Measurements from ENCODE around the gene TP53RK. TPM values are rescaled to one million over a fixed set of nuclear protein-coding genes. Genes with fewer than 3 reads are reported as not detected.

TP53RK gene
- total and polyA plus RNA-seq, 2 donors = 11.8 to 21.5 TPM

- no peaks in the 10 kb centered on the region for H3K36me3 ChIP-seq (ENCODE audit: insufficient read depth)
- no peak within 1 kb of the TSS for H3K4me3 ChIP-seq (ENCODE audit: low read depth, low read length)
- no peak within 1 kb of the TSS for H3K27ac ChIP-seq (ENCODE audit: low read depth)
- H3K4me1 ChIP-seq (ENCODE audit: insufficient read depth) = no peaks in the 10 kb centered on the region
- DNase-seq (ENCODE audit: extremely low spot score) = no peak
- 17% methylated on average over 55 of the region's 55 CpGs for WGBS
Measured at GRCh38 chr20:46651091-46651962, 37.9 kb downstream of the TP53RK start, which contains the start of gene SLC13A3. Gene SLC13A3 (minus strand): TSS chr20:46651459. CDS start chr20:46651421, 38 bp downstream.

- no peak overlapping the region for H3K4me3 ChIP-seq (ENCODE audit: low read depth, low read length)
- no peak overlapping the region for H3K27ac ChIP-seq (ENCODE audit: low read depth)
- DNase-seq (ENCODE audit: extremely low spot score) = no peak
- H3K36me3 ChIP-seq (ENCODE audit: insufficient read depth) = no peaks in the 10 kb centered on the region
- H3K4me1 ChIP-seq (ENCODE audit: insufficient read depth) = no peaks in the 10 kb centered on the region
- 82% methylated on average over 10 of the region's 10 CpGs for WGBS
Measured at GRCh38 chr20:46650575-46651090, 38.6 kb downstream of the TP53RK start.

GRCh38 chr20:46649965-46650542 is 39.2 kb downstream of the TP53RK start:
- no peak overlapping the region for H3K4me3 ChIP-seq (ENCODE audit: low read depth, low read length)
- H3K36me3 ChIP-seq (ENCODE audit: insufficient read depth) = no peaks in the 10 kb centered on the region
- H3K4me1 ChIP-seq (ENCODE audit: insufficient read depth) = no peaks in the 10 kb centered on the region
- no peak for DNase-seq (ENCODE audit: extremely low spot score)
- H3K27ac ChIP-seq (ENCODE audit: low read depth) = no peak overlapping the region
- WGBS = 91% methylated on average over 9 of the region's 9 CpGs

GRCh38 chr20:46649650-46649949 is 39.6 kb downstream of the TP53RK start:
- WGBS = 68% methylated on average over 3 of the region's 3 CpGs
- no peak for DNase-seq (ENCODE audit: extremely low spot score)
- H3K4me1 ChIP-seq (ENCODE audit: insufficient read depth) = no peaks in the 10 kb centered on the region
- H3K36me3 ChIP-seq (ENCODE audit: insufficient read depth) = no peaks in the 10 kb centered on the region
- no peak overlapping the region for H3K27ac ChIP-seq (ENCODE audit: low read depth)
- no peak overlapping the region for H3K4me3 ChIP-seq (ENCODE audit: low read depth, low read length)

GRCh38 chr20:46648903-46649649 is 40.2 kb downstream of the TP53RK start:
- Histone ChIP-seq H3K4me1 (ENCODE audit: insufficient read depth) (no peaks in the 10 kb centered on the region), H3K27ac (ENCODE audit: low read depth) (no peak overlapping the region), H3K36me3 (ENCODE audit: insufficient read depth) (no peaks in the 10 kb centered on the region), H3K4me3 (ENCODE audit: low read depth, low read length) (no peak overlapping the region)
- no peak for DNase-seq (ENCODE audit: extremely low spot score)
- WGBS = 66% methylated on average over 8 of the region's 8 CpGs

GRCh38 chr20:46647469-46647868 is 41.8 kb downstream of the TP53RK start:
- DNase-seq (ENCODE audit: extremely low spot score) = no peak
- H3K4me1 ChIP-seq (ENCODE audit: insufficient read depth) = no peaks in the 10 kb centered on the region
- 50% methylated on average over 4 of the region's 4 CpGs for WGBS
- H3K4me3 ChIP-seq (ENCODE audit: low read depth, low read length) = no peak overlapping the region
- no peaks in the 10 kb centered on the region for H3K36me3 ChIP-seq (ENCODE audit: insufficient read depth)
- no peak overlapping the region for H3K27ac ChIP-seq (ENCODE audit: low read depth)

GRCh38 chr20:46646659-46647380 is 42.4 kb downstream of the TP53RK start:
- H3K36me3 ChIP-seq (ENCODE audit: insufficient read depth) = no peaks in the 10 kb centered on the region
- 85% methylated on average over 3 of the region's 3 CpGs for WGBS
- DNase-seq (ENCODE audit: extremely low spot score) = no peak
- no peaks in the 10 kb centered on the region for H3K4me1 ChIP-seq (ENCODE audit: insufficient read depth)
- no peak overlapping the region for H3K4me3 ChIP-seq (ENCODE audit: low read depth, low read length)
- H3K27ac ChIP-seq (ENCODE audit: low read depth) = no peak overlapping the region

- DNase-seq (ENCODE audit: extremely low spot score) = no peak
- H3K4me3 ChIP-seq (ENCODE audit: low read depth, low read length) = no peak overlapping the region
- no peaks in the 10 kb centered on the region for H3K4me1 ChIP-seq (ENCODE audit: insufficient read depth)
- no peak overlapping the region for H3K27ac ChIP-seq (ENCODE audit: low read depth)
- no peaks in the 10 kb centered on the region for H3K36me3 ChIP-seq (ENCODE audit: insufficient read depth)
- 70% methylated on average over 4 of the region's 4 CpGs for WGBS
Measured at GRCh38 chr20:46646122-46646521, 43.1 kb downstream of the TP53RK start.

GRCh38 chr20:46644733-46645132 is 44.5 kb downstream of the TP53RK start:
- WGBS = 93% methylated on average over 1 of the region's 1 CpG
- H3K27ac ChIP-seq (ENCODE audit: low read depth) = no peak overlapping the region
- DNase-seq (ENCODE audit: extremely low spot score) = no peak

GRCh38 chr20:46644160-46644559 is 45.1 kb downstream of the TP53RK start:
- no peaks in the 10 kb centered on the region for H3K4me1 ChIP-seq (ENCODE audit: insufficient read depth)
- no peaks in the 10 kb centered on the region for H3K36me3 ChIP-seq (ENCODE audit: insufficient read depth)
- WGBS = 97% methylated on average over 3 of the region's 3 CpGs
- H3K4me3 ChIP-seq (ENCODE audit: low read depth, low read length) = no peak overlapping the region
- DNase-seq (ENCODE audit: extremely low spot score) = no peak
- no peak overlapping the region for H3K27ac ChIP-seq (ENCODE audit: low read depth)

More at GRCh38 chr20:46644733-46645132, 44.5 kb downstream of the TP53RK start:
- H3K4me3 ChIP-seq (ENCODE audit: low read depth, low read length) = no peak overlapping the region
- no peaks in the 10 kb centered on the region for H3K36me3 ChIP-seq (ENCODE audit: insufficient read depth)
- H3K4me1 ChIP-seq (ENCODE audit: insufficient read depth) = no peaks in the 10 kb centered on the region

- Histone ChIP-seq H3K4me1 (ENCODE audit: insufficient read depth) (no peaks in the 10 kb centered on the region), H3K4me3 (ENCODE audit: low read depth, low read length) (no peak overlapping the region), H3K36me3 (ENCODE audit: insufficient read depth) (no peaks in the 10 kb centered on the region), H3K27ac (ENCODE audit: low read depth) (no peak overlapping the region)
- WGBS = 67% methylated on average over 5 of the region's 5 CpGs
- DNase-seq (ENCODE audit: extremely low spot score) = no peak
Measured at GRCh38 chr20:46642969-46643343, 46.3 kb downstream of the TP53RK start.

- DNase-seq (ENCODE audit: extremely low spot score) = no peak
- Histone ChIP-seq H3K4me3 (ENCODE audit: low read depth, low read length) (no peak overlapping the region), H3K27ac (ENCODE audit: low read depth) (no peak overlapping the region), H3K4me1 (ENCODE audit: insufficient read depth) (no peaks in the 10 kb centered on the region), H3K36me3 (ENCODE audit: insufficient read depth) (no peaks in the 10 kb centered on the region)
- 80% methylated on average over 12 of the region's 12 CpGs for WGBS
Measured at GRCh38 chr20:46642265-46642968, 46.8 kb downstream of the TP53RK start.

GRCh38 chr20:46641424-46641823 is 47.8 kb downstream of the TP53RK start:
- H3K4me1 ChIP-seq (ENCODE audit: insufficient read depth) = no peaks in the 10 kb centered on the region
- H3K27ac ChIP-seq (ENCODE audit: low read depth) = no peak overlapping the region
- H3K36me3 ChIP-seq (ENCODE audit: insufficient read depth) = no peaks in the 10 kb centered on the region
- no peak for DNase-seq (ENCODE audit: extremely low spot score)
- H3K4me3 ChIP-seq (ENCODE audit: low read depth, low read length) = no peak overlapping the region
